Gastrocnemius medialis (tissue), 4 donors: ENCODE results near the gene HIVEP3. TPM values are rescaled to one million over a fixed set of nuclear protein-coding genes. Genes with fewer than 3 reads are reported as not detected.

Experiments
- ATAC-seq, 2 donors: fragments of 150-250 bp; one replicate each; pipeline ENCODE4 v1.9.1; 2016
- DNase-seq, 2 donors: peaks; one replicate each; pipeline ENCODE4 v3.0.0-alpha.2; 2019
- H3K27ac ChIP-seq, 4 donors: fragments of 200-600 bp; sonication (generic); 1 replicate in 1 of 4; 2 replicates in 3 of 4; pipeline ENCODE4 v1.5.1; 2016 to 2018; ENCODE audit warnings: mild to moderate bottlenecking in 2 of 4, moderate library complexity in 1 of 4
- H3K27me3 ChIP-seq, 3 donors: fragments of 200-600 bp; sonication (generic) in 2 of 3; 1 replicate in 1 of 3; 2 replicates in 2 of 3; pipeline versions ENCODE4 v1.5.1 to v1.6.0; 2016 to 2019; ENCODE audit warnings: mild to moderate bottlenecking in 1 of 3, moderate library complexity in 1 of 3
- H3K36me3 ChIP-seq, 2 donors: fragments of 200-600 bp; sonication (generic) in 1 of 2; one replicate each; pipeline ENCODE4 v1.5.1; 2017 to 2018
- H3K4me1 ChIP-seq, 2 donors: fragments of 200-600 bp; sonication (generic) in 1 of 2; one replicate each; pipeline ENCODE4 v1.5.1; 2016 to 2017; ENCODE audit warnings: mild to moderate bottlenecking in 2 of 2
- H3K4me3 ChIP-seq, 4 donors: fragments of 200-600 bp; sonication (generic) in 3 of 4; 1 replicate in 1 of 4; 2 replicates in 3 of 4; pipeline ENCODE4 v1.5.1; 2016 to 2019; ENCODE audit warnings: mild to moderate bottlenecking in 2 of 4
- H3K9me3 ChIP-seq, 3 donors: fragments of 200-600 bp; sonication (generic) in 2 of 3; 1 replicate in 1 of 3; 2 replicates in 2 of 3; pipeline ENCODE4 v1.5.1; 2016 to 2019
- CTCF ChIP-seq, 5 experiments: fragments of 450-650 bp in 3 of 5; fragments of 200-600 bp in 2 of 5; sonication (generic) in 2 of 5; IDR thresholded peaks in 4 of 5; conservative IDR thresholded peaks in 1 of 5; 1 replicate in 4 of 5; 2 replicates in 1 of 5; pipeline ENCODE4 v1.5.1; 2016 to 2019; ENCODE audit warnings: antibody characterized with exemption in 5 of 5, mild to moderate bottlenecking in 3 of 5, moderate library complexity in 3 of 5
- POLR2A ChIP-seq, 2 donors: fragments of 450-650 bp; IDR thresholded peaks; one replicate each; pipeline ENCODE4 v1.6.1; 2017; ENCODE audit warnings: antibody characterized with exemption in 2 of 2, mild to moderate bottlenecking in 2 of 2, moderate library complexity in 2 of 2
- in situ Hi-C, 4 donors: fragments of 200-750 bp; cut with MboI; loops; one replicate each; pipeline versions ENCODE4 v1.15.0 to v1.8.0; 2017; ENCODE audit warnings: low sequenced_read_pairs in 4 of 4
- intact Hi-C: fragments of 100-400 bp; cut with DNase I; formaldehyde crosslinking; loops from one replicate; pipeline ENCODE4 v1.15.1; 2023; ENCODE audit warnings: low total_unique reads
- total RNA-seq, 4 donors: library from RNA; depleted of rRNA; stranded (reverse); fragments of >200 nt; gene quantifications; one replicate each; pipeline versions ENCODE4 v1.1.0 to v1.2.3, GENCODE V29; 2016

HIVEP3 gene
- total RNA-seq, 4 donors from 2014 or later, result 0.80 to 1.8 (median 1.3) TPM

GRCh38 chr1:41608211-41608610 is 310.5 kb downstream of the HIVEP3 start:
- DNase-seq, result no peak
- in situ Hi-C loops, result no loop called here
- H3K36me3 ChIP-seq, result no peaks in the 10 kb centered on the region
- H3K4me1 ChIP-seq, result no peaks in the 10 kb centered on the region
- H3K4me3 ChIP-seq, result no peak overlapping the region
- intact Hi-C loops, result no loop called here
- ATAC-seq, result no peak
- no peaks in the 10 kb centered on the region for H3K27me3 ChIP-seq
- TF ChIP-seq CTCF (IDR thresholded peaks at IDR 0.05 in 4 of 5, conservative IDR thresholded peaks at IDR 0.05 in 1 of 5) (no peak), POLR2A (IDR thresholded peaks at IDR 0.05) (no peak)
- H3K9me3 ChIP-seq, result no peaks in the 10 kb centered on the region
- H3K27ac ChIP-seq, result no peak overlapping the region

GRCh38 chr1:41607808-41608207 is 310.9 kb downstream of the HIVEP3 start:
- H3K27ac ChIP-seq, result no peak overlapping the region
- H3K4me3 ChIP-seq, result no peak overlapping the region
- H3K27me3 ChIP-seq, result no peaks in the 10 kb centered on the region
- TF ChIP-seq POLR2A (IDR thresholded peaks at IDR 0.05) (no peak), CTCF (IDR thresholded peaks at IDR 0.05 in 4 of 5, conservative IDR thresholded peaks at IDR 0.05 in 1 of 5) (no peak)
- DNase-seq (no peak), ATAC-seq (no peak)
- intact Hi-C loops, result no loop called here
- no peaks in the 10 kb centered on the region for H3K9me3 ChIP-seq
- no peaks in the 10 kb centered on the region for H3K36me3 ChIP-seq
- H3K4me1 ChIP-seq, result no peaks in the 10 kb centered on the region
- in situ Hi-C loops, result no loop called here

- no peak for ATAC-seq
- Histone ChIP-seq H3K4me3 (no peak overlapping the region), H3K9me3 (no peaks in the 10 kb centered on the region), H3K27ac (no peak overlapping the region), H3K36me3 (no peaks in the 10 kb centered on the region), H3K27me3 (no peaks in the 10 kb centered on the region), H3K4me1 (no peaks in the 10 kb centered on the region)
- in situ Hi-C loops (no loop called here), intact Hi-C loops (no loop called here)
- TF ChIP-seq CTCF (IDR thresholded peaks at IDR 0.05 in 4 of 5, conservative IDR thresholded peaks at IDR 0.05 in 1 of 5), result peak in 2 of 5 experiments; percentile 19 to 21
- TF ChIP-seq POLR2A (IDR thresholded peaks at IDR 0.05), result no peak
- no peak for DNase-seq
These were observed 318.8 kb downstream of the HIVEP3 start for GRCh38 chr1:41599912-41600311.

- intact Hi-C loops, result no loop called here
- no peaks in the 10 kb centered on the region for H3K4me1 ChIP-seq
- no peaks in the 10 kb centered on the region for H3K36me3 ChIP-seq
- TF ChIP-seq POLR2A (IDR thresholded peaks at IDR 0.05), result no peak
- TF ChIP-seq CTCF (IDR thresholded peaks at IDR 0.05 in 4 of 5, conservative IDR thresholded peaks at IDR 0.05 in 1 of 5), result no peak
- no peak overlapping the region for H3K27ac ChIP-seq
- no peaks in the 10 kb centered on the region for H3K27me3 ChIP-seq
- in situ Hi-C loops, result no loop called here
- ATAC-seq (no peak), DNase-seq (no peak)
- no peak overlapping the region for H3K4me3 ChIP-seq
- H3K9me3 ChIP-seq, result no peaks in the 10 kb centered on the region
These were observed 320.4 kb downstream of the HIVEP3 start for GRCh38 chr1:41598325-41598724.

GRCh38 chr1:41592451-41593125 is 326.1 kb downstream of the HIVEP3 start:
- intact Hi-C loops, result no loop called here
- Histone ChIP-seq H3K4me3 (no peak overlapping the region), H3K27me3 (no peaks in the 10 kb centered on the region), H3K36me3 (no peaks in the 10 kb centered on the region), H3K27ac (no peak overlapping the region), H3K4me1 (no peaks in the 10 kb centered on the region), H3K9me3 (no peaks in the 10 kb centered on the region)
- in situ Hi-C loops, result no loop called here
- TF ChIP-seq POLR2A (IDR thresholded peaks at IDR 0.05) (no peak), CTCF (IDR thresholded peaks at IDR 0.05 in 4 of 5, conservative IDR thresholded peaks at IDR 0.05 in 1 of 5) (no peak)
- ATAC-seq, result no peak
- DNase-seq, result no peak
